H9 (cell line): Measurements from ENCODE around the gene MINDY4. TPM values are rescaled to one million over a fixed set of nuclear protein-coding genes. Genes with fewer than 3 reads are reported as not detected.

Source experiments
- DNase-seq: peaks from one replicate; pipeline ENCODE4 v3.0.0-alpha.2; 2017
- H2AFZ ChIP-seq: one replicate; pipeline ENCODE4 v1.6.1; 2013; ENCODE audit warnings: mild to moderate bottlenecking, low read length, control low read depth, moderate library complexity
- H2AK5ac ChIP-seq: 2 replicates; pipeline ENCODE4 v1.6.1; 2013; ENCODE audit warnings: low read length, control low read depth, mixed read lengths; ENCODE audit not compliant: insufficient read length
- H2BK120ac ChIP-seq: one replicate; pipeline ENCODE4 v1.6.1; 2013; ENCODE audit warnings: low read depth, mild to moderate bottlenecking, low read length, control low read depth, inconsistent platforms; ENCODE audit not compliant: poor library complexity, severe bottlenecking
- H2BK12ac ChIP-seq: 2 replicates; pipeline ENCODE4 v1.6.1; 2013; ENCODE audit warnings: low read length, control low read depth, mixed read lengths, low read depth; ENCODE audit not compliant: insufficient read length
- H2BK15ac ChIP-seq: 2 replicates; pipeline ENCODE4 v1.6.1; 2013; ENCODE audit warnings: low read depth, low read length, control low read depth
- H2BK20ac ChIP-seq: one replicate; pipeline ENCODE4 v1.6.1; 2013; ENCODE audit warnings: low read depth, mild to moderate bottlenecking, low read length, control low read depth, inconsistent platforms; ENCODE audit not compliant: poor library complexity, severe bottlenecking
- H2BK5ac ChIP-seq: 2 replicates; pipeline ENCODE4 v1.6.1; 2013; ENCODE audit warnings: low read length, control low read depth, mixed read lengths; ENCODE audit not compliant: insufficient read length
- H3K14ac ChIP-seq: 2 replicates; pipeline ENCODE4 v1.6.1; 2013; ENCODE audit warnings: low read length, control low read depth; ENCODE audit not compliant: insufficient read depth
- H3K18ac ChIP-seq: 2 replicates; pipeline ENCODE4 v1.6.1; 2013; ENCODE audit warnings: low read depth, mild to moderate bottlenecking, mixed read lengths, low read length, control low read depth; ENCODE audit not compliant: insufficient read length
- H3K23ac ChIP-seq: 2 replicates; pipeline ENCODE4 v1.6.1; 2013; ENCODE audit warnings: low read length, control low read depth, mixed read lengths, low read depth; ENCODE audit not compliant: insufficient read length
- H3K23me2 ChIP-seq: 2 replicates; pipeline ENCODE4 v1.6.1; 2013; ENCODE audit warnings: low read depth, mild to moderate bottlenecking, mixed read lengths, low read length, control low read depth; ENCODE audit not compliant: insufficient read length, poor library complexity, severe bottlenecking
- H3K27ac ChIP-seq: 2 replicates; pipeline ENCODE4 v1.5.1; 2013; ENCODE audit warnings: low read length, control low read depth, mixed read lengths, low read depth; ENCODE audit not compliant: insufficient read length
- H3K27me3 ChIP-seq: 2 replicates; pipeline ENCODE4 v1.6.1; 2013; ENCODE audit warnings: low read length, control low read depth, inconsistent platforms; ENCODE audit not compliant: insufficient read depth
- H3K4ac ChIP-seq: 2 replicates; pipeline ENCODE4 v1.6.1; 2013; ENCODE audit warnings: low read depth, mild to moderate bottlenecking, control low read depth, inconsistent platforms, low read length, moderate library complexity
- H3K4me1 ChIP-seq: 2 replicates; pipeline ENCODE4 v1.6.1; 2013; ENCODE audit warnings: low read length, control low read depth, inconsistent platforms; ENCODE audit not compliant: insufficient read depth
- H3K4me2 ChIP-seq: 2 replicates; pipeline ENCODE4 v1.6.1; 2013; ENCODE audit warnings: low read length, control low read depth, mixed read lengths; ENCODE audit not compliant: insufficient read length, insufficient read depth
- H3K56ac ChIP-seq: 2 replicates; pipeline ENCODE4 v1.6.1; 2013; ENCODE audit warnings: low read depth, mild to moderate bottlenecking, mixed read lengths, low read length, control low read depth; ENCODE audit not compliant: insufficient read length
- H3K79me1 ChIP-seq: 2 replicates; pipeline ENCODE4 v1.6.1; 2013; ENCODE audit warnings: low read depth, mild to moderate bottlenecking, moderate library complexity, low read length, control low read depth, inconsistent platforms; ENCODE audit not compliant: insufficient read depth, poor library complexity, severe bottlenecking
- H3K79me2 ChIP-seq: 2 replicates; pipeline ENCODE4 v1.6.1; 2013; ENCODE audit warnings: low read length, control low read depth, inconsistent platforms; ENCODE audit not compliant: insufficient read depth
- H3K9ac ChIP-seq: 2 replicates; pipeline ENCODE4 v1.6.1; 2013; ENCODE audit warnings: low read length, control low read depth, mixed read lengths; ENCODE audit not compliant: insufficient read length; ENCODE audit errors: extremely low read depth
- H3K9me3 ChIP-seq: one replicate; pipeline ENCODE4 v1.6.1; 2013; ENCODE audit warnings: low read depth, low read length, inconsistent platforms; ENCODE audit not compliant: control insufficient read depth
- H3T11ph ChIP-seq: one replicate; pipeline ENCODE4 v1.6.1; 2013; ENCODE audit warnings: mild to moderate bottlenecking, low read length, control low read depth, inconsistent platforms
- H4K20me1 ChIP-seq: one replicate; pipeline ENCODE4 v1.6.1; 2013; ENCODE audit not compliant: control insufficient read depth, insufficient read length, insufficient read depth
- H4K5ac ChIP-seq: 2 replicates; pipeline ENCODE4 v1.6.1; 2013; ENCODE audit warnings: low read depth, mild to moderate bottlenecking, mixed read lengths, low read length, control low read depth; ENCODE audit not compliant: insufficient read length
- H4K8ac ChIP-seq: replicated peaks from 2 replicates; pipeline ENCODE4 v1.6.1; 2013; ENCODE audit warnings: low read length, control low read depth, mixed read lengths, low read depth; ENCODE audit not compliant: insufficient read length
- H4K91ac ChIP-seq: 2 replicates; pipeline ENCODE4 v1.6.1; 2013; ENCODE audit warnings: low read depth, mild to moderate bottlenecking, moderate library complexity, mixed read lengths, low read length, control low read depth; ENCODE audit not compliant: insufficient read length
- H3K27ac Mint-ChIP-seq, 3 experiments: 2 replicates in 2 of 3; 3 replicates in 1 of 3; pipeline ENCODE4 v1.8.0; 2020 to 2021; ENCODE audit warnings: mixed read lengths in 3 of 3, mild to moderate bottlenecking in 1 of 3, moderate library complexity in 1 of 3
- H3K27me3 Mint-ChIP-seq: 2 replicates; pipeline ENCODE4 v1.8.0; 2021; ENCODE audit warnings: low read depth, mild to moderate bottlenecking, moderate library complexity, mixed read lengths
- H3K36me3 Mint-ChIP-seq, 3 experiments: 2 replicates in 2 of 3; 3 replicates in 1 of 3; pipeline ENCODE4 v1.8.0; 2020 to 2021; ENCODE audit warnings: low read depth in 3 of 3, mixed read lengths in 3 of 3; ENCODE audit not compliant: insufficient read depth in 1 of 3
- H3K4me1 Mint-ChIP-seq, 2 experiments: 2 replicates each; pipeline ENCODE4 v1.8.0; 2020; ENCODE audit warnings: mixed read lengths in 2 of 2
- H3K4me3 Mint-ChIP-seq, 2 experiments: 2 replicates in 1 of 2; 3 replicates in 1 of 2; pipeline ENCODE4 v1.8.0; 2020 to 2021; ENCODE audit warnings: mild to moderate bottlenecking in 2 of 2, mixed read lengths in 2 of 2, moderate library complexity in 1 of 2
- H3K9me3 Mint-ChIP-seq, 2 experiments: 2 replicates in 1 of 2; 3 replicates in 1 of 2; pipeline ENCODE4 v1.8.0; 2020; ENCODE audit warnings: mild to moderate bottlenecking in 2 of 2, mixed read lengths in 2 of 2, moderate library complexity in 1 of 2
- CTCF ChIP-seq: fragments of 200-600 bp; sonication (generic); conservative IDR thresholded peaks from 3 replicates; pipeline ENCODE4 v1.8.0; 2021; ENCODE audit warnings: antibody characterized with exemption, mild to moderate bottlenecking
- WGBS: extraction: QIAGEN DNeasy Blood & Tissue Kit; methylation state at CpG from one replicate; pipeline ENCODE4 v1.1.7; 2013; ENCODE audit warnings: missing lambda C conversion rate, low lambda C conversion rate, mixed read lengths; ENCODE audit not compliant: insufficient read length; ENCODE audit errors: extremely low coverage; 5-methylcytosine and 5-hydroxymethylcytosine counted together
- total RNA-seq: library from RNA; stranded (reverse); gene quantifications from 2 replicates; pipeline ENCODE4 v1.2.1, GENCODE V29; 2021

Gene MINDY4
- total RNA-seq, 1 experiment from 2014 or later: 3.1 TPM

DNA sequence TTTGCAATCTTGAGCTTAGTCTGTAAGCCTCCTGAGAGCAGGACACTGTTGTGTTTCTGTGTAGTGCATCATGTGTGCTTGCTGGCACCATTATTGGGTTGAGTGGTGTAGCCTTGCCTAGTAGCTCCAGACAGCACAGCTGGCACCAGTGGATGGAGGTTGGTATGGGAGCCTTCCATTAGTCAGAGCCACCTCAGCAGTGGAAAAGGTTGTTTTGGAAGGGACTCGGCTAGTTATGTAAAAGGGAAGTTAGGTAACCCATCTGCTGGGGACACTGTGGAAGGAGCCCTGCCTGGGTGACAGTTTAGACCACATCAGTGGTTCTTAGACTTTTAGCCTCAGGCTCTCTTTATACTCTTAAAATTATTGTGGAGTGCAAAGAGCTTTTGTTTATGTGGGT is 16.3 kb downstream of the MINDY4 start:
- H3K4me3 Mint-ChIP-seq: no peak overlapping the region
- Histone ChIP-seq H4K8ac (no peak overlapping the region), H3K27ac (no peak overlapping the region), H3K56ac (no peak overlapping the region), H3K79me1 (no peaks in the 10 kb centered on the region), H3K18ac (no peak overlapping the region), H4K91ac (no peak overlapping the region), H2BK120ac (no peak overlapping the region), H3K4me1 (no peaks in the 10 kb centered on the region), H2AK5ac (no peak overlapping the region), H3K4ac (no peak overlapping the region), H2BK20ac (no peak overlapping the region), H4K20me1 (no peaks in the 10 kb centered on the region), H2BK12ac (no peak overlapping the region), H3K23me2 (no peaks in the 10 kb centered on the region), H3K14ac (no peak overlapping the region), H2BK15ac (no peak overlapping the region), H2AFZ (no peak overlapping the region), H3K23ac (no peak overlapping the region), H2BK5ac (no peak overlapping the region), H3K79me2 (no peaks in the 10 kb centered on the region), H3K27me3 (no peaks in the 10 kb centered on the region), H3K4me2 (no peak overlapping the region), H3K9ac (no peak overlapping the region), H3T11ph (no peak overlapping the region), H4K5ac (no peak overlapping the region), H3K9me3 (no peaks in the 10 kb centered on the region)
- no peak for TF ChIP-seq CTCF
- H3K27me3 Mint-ChIP-seq: no peaks in the 10 kb centered on the region
- no CpG with 5 or more reads among the region's 1 CpG for WGBS
- H3K9me3 Mint-ChIP-seq: no peaks in the 10 kb centered on the region
- no peak for DNase-seq
- peaks cover 3 to 12% (median 4%) of the 10 kb centered on the region in 3 experiments; a peak in 4 of 7 replicates for H3K36me3 Mint-ChIP-seq
- H3K27ac Mint-ChIP-seq: no peak overlapping the region
- peaks cover 4 to 9% of the 10 kb centered on the region in 2 experiments for H3K4me1 Mint-ChIP-seq
